Measurements from ENCODE around the gene EEF2.
"Not testable (repeated sequence)": the region's sequence is repeated elsewhere in the genome, so short reads cannot be mapped to it uniquely, and the experiment has no call there.

GRCh38 chr19:3967983-3968382 is 17.3 kb downstream of the EEF2 start:
- TF ChIP-seq EZH2 (IDR thresholded peaks at IDR 0.05; ENCODE audit: borderline replicate concordance, insufficient read depth, low read length, poor library complexity, severe bottlenecking); CTCF (IDR thresholded peaks at IDR 0.05; ENCODE audit: poor library complexity, severe bottlenecking): not testable (repeated sequence)

Data from neural cell (in vitro differentiated cells).